GM19372 (cell line): ENCODE results near the gene CADPS.

ENCODE experiments used
- ATAC-seq: cut with Tn5 transposase; IDR thresholded peaks from one replicate; pipeline ENCODE4 v1.9.1; 2021; ENCODE audit warnings: mild to moderate bottlenecking, low read depth, moderate library complexity; ENCODE audit not compliant: unreplicated experiment

Gene CADPS

GRCh38 chr3:62700357-62700756, 174.9 kb downstream of the CADPS start:
- ATAC-seq, result no peak

- no peak for ATAC-seq
These were observed 175.5 kb downstream of the CADPS start for GRCh38 chr3:62699728-62700127.

- no peak for ATAC-seq
These were observed 179.2 kb downstream of the CADPS start for GRCh38 chr3:62696011-62696410.

DNA sequence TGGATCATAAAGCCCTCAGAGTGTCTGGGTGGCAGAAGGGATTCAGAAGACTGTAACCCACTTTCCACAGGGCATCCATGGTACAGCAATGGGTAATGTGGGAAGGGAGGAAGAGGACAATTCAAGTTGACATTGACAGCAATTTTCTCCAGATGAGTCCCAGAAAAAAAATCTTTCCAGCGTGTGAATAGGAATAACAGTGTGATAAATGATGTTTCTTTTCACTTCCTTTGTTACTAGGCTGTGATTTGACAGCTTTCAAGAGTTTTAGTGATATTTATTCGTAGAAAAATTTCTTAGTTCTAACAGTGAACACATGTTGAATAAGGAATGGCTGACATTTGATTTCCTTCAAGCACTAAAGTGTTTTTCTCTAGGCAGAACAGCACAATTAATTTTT, 186.4 kb downstream of the CADPS start:
- ATAC-seq, result no peak

GRCh38 chr3:62688050-62688449, 187.2 kb downstream of the CADPS start:
- ATAC-seq, result no peak

- ATAC-seq, result no peak
These were observed 188.5 kb downstream of the CADPS start for GRCh38 chr3:62686503-62687294.

DNA sequence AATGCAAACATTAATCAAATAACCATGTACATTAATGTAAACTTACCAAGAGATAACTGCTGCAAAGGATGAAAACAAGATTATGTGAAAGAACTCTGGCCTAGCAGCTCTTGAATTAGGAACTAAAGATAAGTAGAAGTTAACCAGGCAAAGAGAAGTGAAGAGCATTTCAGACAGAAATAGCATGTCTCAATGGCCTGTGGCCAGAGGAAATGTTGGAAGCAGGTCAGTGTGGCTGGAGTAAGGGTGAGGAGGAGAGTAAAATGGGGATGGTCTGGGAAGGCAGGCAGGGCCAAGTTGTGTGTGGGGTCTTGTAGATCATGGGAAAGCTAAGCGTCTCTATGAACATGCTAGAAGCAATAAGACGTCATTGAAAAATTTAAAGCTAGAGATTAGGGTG, 192.4 kb downstream of the CADPS start:
- no peak for ATAC-seq

DNA sequence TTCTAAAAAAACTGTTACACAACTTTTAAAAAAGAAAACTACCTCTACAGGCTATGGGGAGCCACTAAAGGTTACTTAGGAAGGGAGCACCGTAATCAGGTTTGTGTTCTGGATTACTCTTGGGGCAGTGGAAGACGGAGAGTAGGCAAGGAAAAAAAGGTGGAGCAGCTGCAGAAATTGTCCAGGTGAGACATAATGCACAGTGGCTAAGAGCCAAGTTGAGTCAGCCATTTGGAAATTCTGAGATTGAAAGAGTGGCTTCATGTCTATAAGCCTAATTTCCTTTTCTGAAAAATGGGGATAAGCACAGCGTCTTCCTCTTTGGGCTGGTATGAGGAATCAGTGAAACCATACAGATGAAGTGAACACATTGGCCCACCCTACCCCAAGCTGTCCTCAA, 195.2 kb downstream of the CADPS start:
- no peak for ATAC-seq

DNA sequence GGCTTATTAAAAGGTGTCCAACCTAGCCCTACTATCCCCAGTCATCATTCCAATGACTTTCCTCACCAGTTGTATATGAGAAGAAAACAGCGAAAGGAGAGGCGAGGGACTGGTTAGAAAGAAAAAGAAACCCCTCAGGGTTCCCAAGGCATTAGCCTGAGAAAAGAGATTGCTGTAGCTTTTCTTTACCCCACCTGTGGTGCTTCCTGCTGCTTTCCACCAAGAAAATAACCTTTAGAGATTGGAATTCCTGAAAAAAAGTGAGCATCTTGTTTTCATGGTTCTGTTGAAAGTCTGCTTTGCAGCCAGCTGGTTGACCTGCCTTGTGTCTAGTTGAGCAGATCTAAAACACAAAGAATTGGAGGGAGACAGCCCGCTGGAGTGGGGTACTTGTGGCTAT, 196.4 kb downstream of the CADPS start:
- no peak for ATAC-seq

- no peak for ATAC-seq
These were observed 197.3 kb downstream of the CADPS start for GRCh38 chr3:62677926-62678325.

- ATAC-seq, result no peak
These were observed 198.4 kb downstream of the CADPS start for GRCh38 chr3:62676689-62677271.

DNA sequence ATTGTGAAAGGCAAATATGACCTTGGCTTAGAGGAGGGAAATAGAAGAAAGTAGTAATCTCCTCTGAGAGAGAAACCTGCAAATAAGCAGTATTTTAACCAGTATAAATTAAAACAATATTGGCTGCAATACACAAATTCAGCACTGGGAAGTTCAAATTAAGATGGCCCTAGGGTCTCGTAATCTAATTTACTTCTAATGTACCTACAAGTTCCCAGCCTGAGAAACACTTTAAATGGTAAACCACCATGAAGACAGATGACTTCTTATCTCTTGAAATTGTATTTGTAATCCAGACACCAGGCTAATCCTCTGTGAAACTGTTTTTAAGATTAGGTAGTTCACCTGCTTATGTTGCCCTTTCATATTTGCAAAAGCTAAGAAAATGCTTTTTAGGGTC, 199.7 kb downstream of the CADPS start:
- ATAC-seq, result no peak

DNA sequence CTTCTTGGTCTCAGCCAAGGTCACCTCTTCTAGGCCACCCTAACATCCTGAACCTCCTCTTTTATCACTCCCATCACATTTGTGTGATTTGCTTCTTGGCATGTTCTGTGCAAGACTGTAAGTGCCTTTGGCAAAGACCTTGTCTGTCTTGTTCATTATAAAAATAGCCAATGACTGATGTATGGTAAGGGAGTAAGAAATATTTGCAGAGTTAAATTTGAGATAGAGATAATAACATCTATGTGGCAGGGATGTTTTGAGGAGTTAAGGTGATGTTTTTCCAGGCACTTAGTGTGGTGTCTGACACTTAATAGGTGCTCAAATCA, 202.3 kb downstream of the CADPS start:
- ATAC-seq, result no peak

GRCh38 chr3:62672270-62672987, 202.8 kb downstream of the CADPS start:
- ATAC-seq, result peak; percentile 67

DNA sequence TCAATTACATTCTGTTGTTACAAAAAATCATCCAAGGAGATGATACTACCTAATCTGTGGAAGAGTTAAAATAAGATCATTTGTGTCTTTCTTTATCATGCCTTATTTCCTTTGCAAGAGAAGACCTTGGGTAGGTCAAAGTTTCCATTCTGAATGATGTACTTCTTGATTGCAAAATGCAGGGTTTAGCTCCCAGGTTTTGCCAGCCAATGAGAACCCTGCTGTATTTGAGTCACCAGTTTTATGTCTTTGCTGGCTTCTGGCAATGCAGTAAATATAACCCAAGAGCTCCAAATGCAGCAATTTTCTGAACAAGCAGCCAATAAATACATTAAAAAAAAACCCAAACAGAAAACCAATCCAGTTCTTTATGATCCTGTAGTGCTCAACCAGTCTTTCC, 204.9 kb downstream of the CADPS start:
- no peak for ATAC-seq

DNA sequence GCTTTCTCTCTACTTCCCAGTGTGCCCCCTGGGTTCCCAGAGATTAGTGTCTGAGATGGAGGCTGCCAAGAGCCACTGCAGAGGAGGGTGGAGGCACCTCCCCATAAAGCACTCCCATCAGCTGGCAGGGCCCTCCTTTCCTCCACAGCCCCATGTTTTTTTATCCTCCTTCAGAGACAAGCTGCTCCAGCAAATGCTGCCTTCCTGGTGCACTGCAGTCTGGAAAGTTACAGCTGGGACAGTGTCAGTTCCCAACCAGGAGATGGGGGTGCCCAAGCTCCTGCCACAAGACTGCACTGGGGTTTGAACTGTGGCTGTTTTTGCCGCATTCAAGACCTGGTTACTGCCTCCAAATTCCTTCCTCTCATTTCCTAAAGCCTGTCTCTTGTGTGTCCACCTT, 206.1 kb downstream of the CADPS start:
- ATAC-seq, result no peak

- no peak for ATAC-seq
These were observed 207.5 kb downstream of the CADPS start for GRCh38 chr3:62667714-62668113.

- peak; percentile 88 for ATAC-seq
These were observed 209.4 kb downstream of the CADPS start for GRCh38 chr3:62665627-62666437.

DNA sequence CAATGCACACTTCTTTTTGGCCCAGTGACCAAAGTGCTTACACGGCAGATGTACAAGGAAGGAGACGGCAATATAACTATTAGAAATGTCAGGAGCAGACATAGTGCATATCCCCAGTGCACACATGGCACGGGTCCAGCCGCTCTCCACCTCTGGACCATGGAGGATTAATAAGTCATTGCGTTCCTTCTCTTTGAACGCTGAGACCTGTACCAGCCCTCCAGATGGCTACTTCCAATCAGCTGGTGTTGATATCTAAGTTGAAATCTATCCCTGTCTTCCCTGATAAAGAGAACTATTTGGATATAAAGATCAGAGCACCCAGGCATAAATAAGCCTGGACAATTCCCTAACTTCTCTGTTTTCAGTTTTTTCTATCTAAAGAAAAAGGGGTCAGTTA, 212.5 kb downstream of the CADPS start:
- ATAC-seq, result no peak

- ATAC-seq, result no peak
These were observed 215.6 kb downstream of the CADPS start for GRCh38 chr3:62659660-62660059.

- ATAC-seq, result no peak
These were observed 219.5 kb downstream of the CADPS start for GRCh38 chr3:62655691-62656063.
